Suprapubic skin (tissue), 4 donors: ENCODE results near the gene EVA1C. TPM values are rescaled to one million over a fixed set of nuclear protein-coding genes. Genes with fewer than 3 reads are reported as not detected.
A peak's percentile ranks its signal among the peaks of the same experiment; 100 is the strongest.

Experiments
- DNase-seq, 2 donors: peaks; one replicate each; pipeline ENCODE4 v3.0.0-alpha.2; 2019; ENCODE audit warnings: low spot score in 2 of 2
- H3K27ac ChIP-seq: fragments of 200-600 bp; sonication (generic); one replicate; pipeline ENCODE4 v1.5.1; 2019
- H3K27me3 ChIP-seq: fragments of 200-600 bp; sonication (generic); one replicate; pipeline ENCODE4 v1.5.1; 2019
- H3K36me3 ChIP-seq: fragments of 200-600 bp; sonication (generic); one replicate; pipeline ENCODE4 v1.5.1; 2019
- H3K4me1 ChIP-seq: fragments of 200-600 bp; sonication (generic); one replicate; pipeline ENCODE4 v1.5.1; 2019
- H3K4me3 ChIP-seq: fragments of 200-600 bp; sonication (generic); one replicate; pipeline ENCODE4 v1.5.1; 2019; ENCODE audit warnings: mild to moderate bottlenecking
- H3K9me3 ChIP-seq: fragments of 200-600 bp; sonication (generic); one replicate; pipeline ENCODE4 v1.5.1; 2019
- EP300 ChIP-seq: sonication (generic); formaldehyde crosslinking; IDR thresholded peaks from one replicate; pipeline ENCODE4 v1.6.1; 2017; ENCODE audit warnings: antibody characterized with exemption
- POLR2A ChIP-seq, 2 donors: fragments of 450-650 bp; IDR thresholded peaks; one replicate each; pipeline ENCODE4 v1.6.1; 2017; ENCODE audit warnings: antibody characterized with exemption in 2 of 2, mild to moderate bottlenecking in 2 of 2, moderate library complexity in 2 of 2
- POLR2AphosphoS5 ChIP-seq, 3 donors: sonication (generic); formaldehyde crosslinking; IDR thresholded peaks; one replicate each; pipeline ENCODE4 v1.6.1; 2017; ENCODE audit warnings: antibody characterized with exemption in 3 of 3
- WGBS: methylation state at CpG from one replicate; pipeline ENCODE4 v1.1.5; 2018; 5-methylcytosine and 5-hydroxymethylcytosine counted together
- total RNA-seq, 4 donors: library from RNA; depleted of rRNA; stranded (reverse); fragments of >200 nt; gene quantifications; one replicate each; pipeline ENCODE4 v1.1.0, GENCODE V29; 2016
- TF ChIP-seq, protein P1 (sequence below), 2 donors: fragments of 200-600 bp in 1 of 2; fragments of 450-650 bp in 1 of 2; sonication (generic) in 1 of 2; IDR thresholded peaks; one replicate each; pipeline ENCODE4 v1.5.1; 2016 to 2019; ENCODE audit warnings: antibody characterized with exemption in 2 of 2, mild to moderate bottlenecking in 1 of 2, moderate library complexity in 1 of 2

Gene EVA1C
- total RNA-seq, 4 donors from 2014 or later: 57.1 to 98.6 (median 63.2) TPM

- Histone ChIP-seq H3K27ac (peak overlapping the region; percentile 31), H3K4me3 (no peak overlapping the region), H3K9me3 (no peaks in the 10 kb centered on the region), H3K36me3 (peaks cover 56% of the 10 kb centered on the region), H3K4me1 (no peaks in the 10 kb centered on the region), H3K27me3 (no peaks in the 10 kb centered on the region)
- DNase-seq: no peak
- WGBS: 67% methylated on average over 8 of the region's 8 CpGs
- TF ChIP-seq POLR2A (IDR thresholded peaks at IDR 0.05): no peak
- no peak for TF ChIP-seq POLR2AphosphoS5 (IDR thresholded peaks at IDR 0.05)
- TF ChIP-seq, protein P1, sequence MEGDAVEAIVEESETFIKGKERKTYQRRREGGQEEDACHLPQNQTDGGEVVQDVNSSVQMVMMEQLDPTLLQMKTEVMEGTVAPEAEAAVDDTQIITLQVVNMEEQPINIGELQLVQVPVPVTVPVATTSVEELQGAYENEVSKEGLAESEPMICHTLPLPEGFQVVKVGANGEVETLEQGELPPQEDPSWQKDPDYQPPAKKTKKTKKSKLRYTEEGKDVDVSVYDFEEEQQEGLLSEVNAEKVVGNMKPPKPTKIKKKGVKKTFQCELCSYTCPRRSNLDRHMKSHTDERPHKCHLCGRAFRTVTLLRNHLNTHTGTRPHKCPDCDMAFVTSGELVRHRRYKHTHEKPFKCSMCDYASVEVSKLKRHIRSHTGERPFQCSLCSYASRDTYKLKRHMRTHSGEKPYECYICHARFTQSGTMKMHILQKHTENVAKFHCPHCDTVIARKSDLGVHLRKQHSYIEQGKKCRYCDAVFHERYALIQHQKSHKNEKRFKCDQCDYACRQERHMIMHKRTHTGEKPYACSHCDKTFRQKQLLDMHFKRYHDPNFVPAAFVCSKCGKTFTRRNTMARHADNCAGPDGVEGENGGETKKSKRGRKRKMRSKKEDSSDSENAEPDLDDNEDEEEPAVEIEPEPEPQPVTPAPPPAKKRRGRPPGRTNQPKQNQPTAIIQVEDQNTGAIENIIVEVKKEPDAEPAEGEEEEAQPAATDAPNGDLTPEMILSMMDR (IDR thresholded peaks at IDR 0.05): no peak
- TF ChIP-seq EP300: no peak
These were observed 51.4 kb downstream of the EVA1C start for GRCh38 chr21:32463889-32464300.

GRCh38 chr21:32467291-32467690, 54.8 kb downstream of the EVA1C start:
- H3K27ac ChIP-seq: no peak overlapping the region
- DNase-seq: no peak
- TF ChIP-seq EP300 (no peak), POLR2A (IDR thresholded peaks at IDR 0.05) (no peak), POLR2AphosphoS5 (IDR thresholded peaks at IDR 0.05) (no peak)
- TF ChIP-seq, protein P1 (IDR thresholded peaks at IDR 0.05): no peak
- H3K27me3 ChIP-seq: no peaks in the 10 kb centered on the region
- H3K4me3 ChIP-seq: no peak overlapping the region
- H3K36me3 ChIP-seq: peaks cover 58% of the 10 kb centered on the region
- no peaks in the 10 kb centered on the region for H3K9me3 ChIP-seq
- 95% methylated on average over 4 of the region's 4 CpGs for WGBS
- H3K4me1 ChIP-seq: no peaks in the 10 kb centered on the region

- TF ChIP-seq POLR2AphosphoS5 (IDR thresholded peaks at IDR 0.05): no peak
- TF ChIP-seq EP300: no peak
- TF ChIP-seq POLR2A (IDR thresholded peaks at IDR 0.05): no peak
- TF ChIP-seq, protein P1 (IDR thresholded peaks at IDR 0.05): no peak
- no peaks in the 10 kb centered on the region for H3K4me1 ChIP-seq
- no peak for DNase-seq
- WGBS: 72% methylated on average over 6 of the region's 6 CpGs
- H3K4me3 ChIP-seq: no peak overlapping the region
- H3K36me3 ChIP-seq: peaks cover 66% of the 10 kb centered on the region
- no peaks in the 10 kb centered on the region for H3K9me3 ChIP-seq
- no peak overlapping the region for H3K27ac ChIP-seq
- H3K27me3 ChIP-seq: no peaks in the 10 kb centered on the region
These were observed 56.2 kb downstream of the EVA1C start for GRCh38 chr21:32468681-32469111.

- no peaks in the 10 kb centered on the region for H3K9me3 ChIP-seq
- 82% methylated on average over 5 of the region's 5 CpGs for WGBS
- no peak overlapping the region for H3K27ac ChIP-seq
- H3K27me3 ChIP-seq: no peaks in the 10 kb centered on the region
- no peak for DNase-seq
- no peak overlapping the region for H3K4me3 ChIP-seq
- peaks cover 3% of the 10 kb centered on the region for H3K4me1 ChIP-seq
- TF ChIP-seq POLR2AphosphoS5 (IDR thresholded peaks at IDR 0.05): no peak
- TF ChIP-seq POLR2A (IDR thresholded peaks at IDR 0.05): no peak
- no peak for TF ChIP-seq EP300
- TF ChIP-seq, protein P1 (IDR thresholded peaks at IDR 0.05): no peak
- peaks cover 69% of the 10 kb centered on the region for H3K36me3 ChIP-seq
These were observed 57.1 kb downstream of the EVA1C start for GRCh38 chr21:32469628-32470027.

DNA sequence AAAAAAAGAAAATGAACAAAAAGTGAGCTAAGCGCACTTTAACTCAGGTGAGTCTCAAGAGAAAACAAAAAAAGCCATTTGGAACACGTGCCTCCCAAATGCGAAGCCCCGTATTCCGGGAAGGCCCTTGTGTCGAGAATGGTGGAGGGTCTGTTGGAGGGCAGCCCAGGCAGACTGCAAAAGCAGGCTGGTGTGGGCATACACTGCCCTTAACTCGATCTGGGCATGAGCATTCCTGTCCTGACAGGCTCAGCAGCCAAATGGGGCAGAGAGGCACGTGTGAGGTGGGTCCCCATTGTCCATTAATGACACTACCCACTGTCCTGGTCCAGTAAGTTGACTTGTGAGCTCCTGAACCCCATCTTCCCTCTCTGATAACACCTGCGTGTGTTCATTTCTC, 57.7 kb downstream of the EVA1C start:
- Histone ChIP-seq H3K4me1 (peaks cover 9% of the 10 kb centered on the region), H3K4me3 (no peak overlapping the region), H3K36me3 (peaks cover 67% of the 10 kb centered on the region), H3K27me3 (no peaks in the 10 kb centered on the region), H3K9me3 (no peaks in the 10 kb centered on the region), H3K27ac (no peak overlapping the region)
- TF ChIP-seq POLR2A (IDR thresholded peaks at IDR 0.05) (no peak), POLR2AphosphoS5 (IDR thresholded peaks at IDR 0.05) (no peak), EP300 (no peak)
- 88% methylated on average over 9 of the region's 9 CpGs for WGBS
- DNase-seq: peak in 1 of 2 donors; percentile 38
